Osteocyte (in vitro differentiated cells): ENCODE data around the gene TMIGD3. TPM values are rescaled to one million over a fixed set of nuclear protein-coding genes. Genes with fewer than 3 reads are reported as not detected.

Experiments
- DNase-seq: peaks from one replicate; pipeline ENCODE4 v3.0.0; 2021; ENCODE audit warnings: mixed read lengths; ENCODE audit not compliant: unreplicated experiment; ENCODE audit errors: extremely low spot score
- H3K27ac Mint-ChIP-seq: one replicate; pipeline ENCODE4 v1.8.0; 2021; ENCODE audit warnings: mild to moderate bottlenecking, mixed read lengths; ENCODE audit not compliant: unreplicated experiment
- H3K27me3 Mint-ChIP-seq: one replicate; pipeline ENCODE4 v1.8.0; 2021; ENCODE audit warnings: mixed read lengths; ENCODE audit not compliant: unreplicated experiment
- H3K36me3 Mint-ChIP-seq: one replicate; pipeline ENCODE4 v1.8.0; 2021; ENCODE audit warnings: mixed read lengths; ENCODE audit not compliant: unreplicated experiment
- H3K4me1 Mint-ChIP-seq: one replicate; pipeline ENCODE4 v1.8.0; 2021; ENCODE audit warnings: mixed read lengths; ENCODE audit not compliant: unreplicated experiment
- H3K4me3 Mint-ChIP-seq: one replicate; pipeline ENCODE4 v1.8.0; 2021; ENCODE audit warnings: mild to moderate bottlenecking, moderate library complexity, mixed read lengths; ENCODE audit not compliant: unreplicated experiment
- H3K9me3 Mint-ChIP-seq: one replicate; pipeline ENCODE4 v1.8.0; 2021; ENCODE audit warnings: mixed read lengths; ENCODE audit not compliant: unreplicated experiment
- CTCF ChIP-seq: fragments of 200-600 bp; sonication (generic); IDR thresholded peaks from 2 replicates; pipeline ENCODE4 v1.5.0; 2021; ENCODE audit warnings: antibody characterized with exemption, mild to moderate bottlenecking, moderate library complexity
- total RNA-seq: library from RNA; stranded (reverse); gene quantifications from 2 replicates; pipeline ENCODE4 v1.2.1, GENCODE V29; 2021

Gene TMIGD3
- total RNA-seq, 1 donor from 2014 or later = not detected

GRCh38 chr1:111542187-111542586 is 38.8 kb upstream of the TMIGD3 start:
- TF ChIP-seq CTCF = no peak
- no peaks in the 10 kb centered on the region for H3K36me3 Mint-ChIP-seq
- no peak for DNase-seq
- no peaks in the 10 kb centered on the region for H3K4me1 Mint-ChIP-seq
- H3K9me3 Mint-ChIP-seq = peaks cover 14% of the 10 kb centered on the region
- no peak overlapping the region for H3K4me3 Mint-ChIP-seq
- no peak overlapping the region for H3K27ac Mint-ChIP-seq
- H3K27me3 Mint-ChIP-seq = peaks cover 20% of the 10 kb centered on the region

GRCh38 chr1:111541721-111542120 is 38.3 kb upstream of the TMIGD3 start:
- no peak for TF ChIP-seq CTCF
- Mint-ChIP-seq H3K27me3 (peaks cover 20% of the 10 kb centered on the region), H3K27ac (no peak overlapping the region), H3K9me3 (peaks cover 14% of the 10 kb centered on the region), H3K4me3 (no peak overlapping the region), H3K4me1 (no peaks in the 10 kb centered on the region), H3K36me3 (no peaks in the 10 kb centered on the region)
- no peak for DNase-seq

GRCh38 chr1:111540928-111541327 is 37.5 kb upstream of the TMIGD3 start:
- no peaks in the 10 kb centered on the region for H3K4me1 Mint-ChIP-seq
- no peak for TF ChIP-seq CTCF
- no peak overlapping the region for H3K4me3 Mint-ChIP-seq
- no peak overlapping the region for H3K27ac Mint-ChIP-seq
- peaks cover 9% of the 10 kb centered on the region for H3K9me3 Mint-ChIP-seq
- no peaks in the 10 kb centered on the region for H3K36me3 Mint-ChIP-seq
- peaks cover 16% of the 10 kb centered on the region for H3K27me3 Mint-ChIP-seq
- DNase-seq = no peak

GRCh38 chr1:111538343-111539025 is 35.1 kb upstream of the TMIGD3 start:
- Mint-ChIP-seq H3K9me3 (no peaks in the 10 kb centered on the region), H3K27me3 (peaks cover 16% of the 10 kb centered on the region), H3K27ac (no peak overlapping the region), H3K36me3 (no peaks in the 10 kb centered on the region), H3K4me1 (no peaks in the 10 kb centered on the region), H3K4me3 (no peak overlapping the region)
- TF ChIP-seq CTCF = no peak
- no peak for DNase-seq

- Mint-ChIP-seq H3K27me3 (peaks cover 19% of the 10 kb centered on the region), H3K4me3 (no peak overlapping the region), H3K9me3 (no peaks in the 10 kb centered on the region), H3K36me3 (no peaks in the 10 kb centered on the region), H3K27ac (no peak overlapping the region), H3K4me1 (no peaks in the 10 kb centered on the region)
- no peak for TF ChIP-seq CTCF
- DNase-seq = no peak
Measured at GRCh38 chr1:111535256-111536191, 32.1 kb upstream of the TMIGD3 start.
